A549 treated with ZK216348 at 1 μM for 4 hours (cell line): ENCODE data around the gene ZNF480. TPM values are rescaled to one million over a fixed set of nuclear protein-coding genes. Genes with fewer than 3 reads are reported as not detected.

ENCODE experiments used
- total RNA-seq: library from RNA; stranded (reverse); fragments of 200-300 nt; extraction: Qiagen RNA extraction; gene quantifications from 5 replicates; pipeline ENCODE4 v1.2.3, GENCODE V29; 2022; ENCODE audit warnings: low read depth

The ZNF480 gene
- total RNA-seq: 11.8 to 18.2 TPM (median 15.6 TPM) in 5 replicates

GRCh38 chr19:52296773-52297600 lies at the start of gene ZNF480:
Gene ZNF480 (plus strand): TSS chr19:52297169. CDS start chr19:52300413, 3,244 bp downstream.

GRCh38 chr19:52269338-52270261 lies 27.4 kb upstream of the ZNF480 start, which contains the start of gene ZNF766:
Gene ZNF766 (plus strand): TSS chr19:52269587. CDS start chr19:52269614, 27 bp downstream.

GRCh38 chr19:52336117-52336790 lies 39.3 kb downstream of the ZNF480 start, which contains the start of gene ZNF610:
Gene ZNF610 (plus strand): TSS chr19:52336243. CDS start chr19:52349173, 12,930 bp downstream.

GRCh38 chr19:52369559-52370340 lies 72.8 kb downstream of the ZNF480 start, which contains the start of gene ZNF880:
Gene ZNF880 (plus strand): TSS chr19:52369923. CDS start chr19:52369966, 43 bp downstream.

Other genes starting within 250 kb of the ZNF480 start
- 1.3 to 2.5 TPM (median 1.8 TPM) in 5 replicates for gene ZNF432, start 248.3 kb upstream of the ZNF480 start, total RNA-seq
- gene ZNF841, start 201.4 kb upstream of the ZNF480 start, total RNA-seq: 1.7 to 3.1 TPM (median 1.8 TPM) in 5 replicates
- gene ZNF616, start 157.2 kb upstream of the ZNF480 start, total RNA-seq: 0.48 to 1.4 TPM (median 0.79 TPM) in 5 replicates
- 0.33 to 0.95 TPM (median 0.52 TPM) in 5 replicates for gene ZNF836, start 125.5 kb upstream of the ZNF480 start, total RNA-seq
- gene PPP2R1A, start 107.1 kb upstream of the ZNF480 start, total RNA-seq: 210 to 308 TPM (median 302 TPM) in 5 replicates
- 6.0 to 14.9 TPM (median 9.6 TPM) in 5 replicates for gene ZNF766, start 27.6 kb upstream of the ZNF480 start, total RNA-seq
- not detected in 5 replicates for gene ZNF610, start 39.1 kb downstream of the ZNF480 start, total RNA-seq
- 0.16 to 1.8 TPM (median 0.70 TPM) in 5 replicates for gene ZNF880, start 72.8 kb downstream of the ZNF480 start, total RNA-seq
- 0.04 to 0.57 TPM (median 0.20 TPM) in 4 of 5 replicates, not detected in the other for gene ZNF528, start 100.7 kb downstream of the ZNF480 start, total RNA-seq
- not detected in 5 replicates for gene ZNF534, start 132.0 kb downstream of the ZNF480 start, total RNA-seq
- gene ZNF578, start 156.4 kb downstream of the ZNF480 start, total RNA-seq: not detected in 5 replicates
- gene ZNF808, start 230.5 kb downstream of the ZNF480 start, total RNA-seq: 0.04 to 0.21 TPM (median 0.09 TPM) in 3 of 5 replicates, not detected in the others